Lower lobe of right lung (tissue), 2 donors: ENCODE measurements around the gene RBM8A. TPM values are rescaled to one million over a fixed set of nuclear protein-coding genes. Genes with fewer than 3 reads are reported as not detected.
A peak's percentile ranks its signal among the peaks of the same experiment; 100 is the strongest.

Experiments used
- ATAC-seq, 2 donors: fragments of 200-7000 bp; cut with Tn5 transposase; one replicate each; pipeline ENCODE4 v1.9.1; 2020 to 2022; ENCODE audit warnings: mild to moderate bottlenecking in 2 of 2, moderate library complexity in 2 of 2
- DNase-seq: peaks from one replicate; pipeline ENCODE4 v3.0.0-alpha.2; 2020
- H3K27ac ChIP-seq: fragments of 200-600 bp; one replicate; pipeline ENCODE4 v1.8.0; 2022
- H3K27me3 ChIP-seq: fragments of 200-600 bp; one replicate; pipeline ENCODE4 v1.8.0; 2022; ENCODE audit warnings: low read depth
- H3K36me3 ChIP-seq: fragments of 200-600 bp; one replicate; pipeline ENCODE4 v1.8.0; 2022; ENCODE audit warnings: mild to moderate bottlenecking
- H3K4me1 ChIP-seq: fragments of 200-600 bp; one replicate; pipeline ENCODE4 v1.8.0; 2022
- H3K4me3 ChIP-seq: fragments of 200-600 bp; one replicate; pipeline ENCODE4 v1.8.0; 2022; ENCODE audit warnings: mild to moderate bottlenecking
- H3K9me3 ChIP-seq: fragments of 200-600 bp; one replicate; pipeline ENCODE4 v1.8.0; 2022
- CTCF ChIP-seq: fragments of 200-600 bp; IDR thresholded peaks from one replicate; pipeline ENCODE4 v1.8.0; 2022; ENCODE audit warnings: antibody characterized with exemption, mild to moderate bottlenecking
- intact Hi-C: fragments of 100-400 bp; cut with DNase I; formaldehyde crosslinking; loops from one replicate; pipeline ENCODE4 v1.11.0; 2022
- long read RNA-seq: library from polyadenylated mRNA; unstranded; transcript quantifications from one replicate; pipeline ENCODE4 v2.0.0, GENCODE V29; 2021
- total RNA-seq: library from RNA; stranded (reverse); fragmentation: NEBNext Ultra II Directional; extraction: Animal tissue kit (Norgen Biotek cat#: 25700); gene quantifications from one replicate; pipeline ENCODE4 v1.2.1, GENCODE V29; 2021
- donor health status: DM: no; HTN: yes; CAD: no; lungs with severe emphysema.

Gene RBM8A
- 109 TPM for total RNA-seq
- long read RNA-seq, full-length matches to known transcripts, result 52 of 78 reads
- long read RNA-seq, partial matches to known transcripts, result 13 of 78 reads
- long read RNA-seq, other reads (novel, unspliced or antisense), result 13 of 78 reads

GRCh38 chr1:145927063-145927886, at the start of gene RBM8A:
TSS of gene RBM8A (minus strand) at chr1:145927484. CDS start at chr1:145927426, 58 bp downstream.
- Histone ChIP-seq H3K9me3 (no peaks in the 10 kb centered on the region), H3K4me1 (peaks cover 23% of the 10 kb centered on the region), H3K36me3 (peaks cover 29% of the 10 kb centered on the region), H3K27me3 (no peaks in the 10 kb centered on the region), H3K27ac (peak within 1 kb of the TSS; percentile 90), H3K4me3 (peak within 1 kb of the TSS; percentile 77)
- TF ChIP-seq CTCF, result peak; percentile 55
- intact Hi-C loops, result no loop called here
- ATAC-seq (peak; percentile 99), DNase-seq (peak; percentile 93)

- intact Hi-C loops, result loop anchor here (5.0 kb wide), 1 partner anchor 35 kb away; no protein-coding TSS in a partner anchor
- peaks cover 51% of the 10 kb centered on the region for H3K4me1 ChIP-seq
- no peak overlapping the region for H3K4me3 ChIP-seq
- H3K27ac ChIP-seq, result peak overlapping the region; percentile 96
- ATAC-seq, result no peak
- H3K27me3 ChIP-seq, result no peaks in the 10 kb centered on the region
- H3K36me3 ChIP-seq, result no peaks in the 10 kb centered on the region
- no peaks in the 10 kb centered on the region for H3K9me3 ChIP-seq
- TF ChIP-seq CTCF, result no peak
- DNase-seq, result no peak
Measured at GRCh38 chr1:145977016-145977415, 49.7 kb upstream of the RBM8A start.

GRCh38 chr1:145975216-145975615, 47.9 kb upstream of the RBM8A start:
- no peak for ATAC-seq

GRCh38 chr1:145974721-145975120, 47.4 kb upstream of the RBM8A start:
- Histone ChIP-seq H3K9me3 (no peaks in the 10 kb centered on the region), H3K36me3 (no peaks in the 10 kb centered on the region), H3K4me3 (no peak overlapping the region), H3K27ac (no peak overlapping the region), H3K4me1 (peaks cover 28% of the 10 kb centered on the region), H3K27me3 (no peaks in the 10 kb centered on the region)
- intact Hi-C loops, result loop anchor here (5.0 kb wide), 1 partner anchor 38 kb away; no protein-coding TSS in a partner anchor
- ATAC-seq (no peak), DNase-seq (no peak)
- no peak for TF ChIP-seq CTCF

More at GRCh38 chr1:145975216-145975615, 47.9 kb upstream of the RBM8A start:
- H3K4me1 ChIP-seq, result peaks cover 33% of the 10 kb centered on the region
- no peaks in the 10 kb centered on the region for H3K36me3 ChIP-seq
- no peaks in the 10 kb centered on the region for H3K27me3 ChIP-seq
- no peak overlapping the region for H3K27ac ChIP-seq
- H3K4me3 ChIP-seq, result no peak overlapping the region
- DNase-seq, result no peak
- intact Hi-C loops, result loop anchor here (5.0 kb wide), 1 partner anchor 37 kb away; no protein-coding TSS in a partner anchor
- TF ChIP-seq CTCF, result no peak
- H3K9me3 ChIP-seq, result no peaks in the 10 kb centered on the region

GRCh38 chr1:145972580-145972979, 45.3 kb upstream of the RBM8A start:
- intact Hi-C loops, result no loop called here
- no peak overlapping the region for H3K4me3 ChIP-seq
- H3K36me3 ChIP-seq, result no peaks in the 10 kb centered on the region
- no peaks in the 10 kb centered on the region for H3K9me3 ChIP-seq
- DNase-seq (no peak), ATAC-seq (no peak)
- no peaks in the 10 kb centered on the region for H3K27me3 ChIP-seq
- TF ChIP-seq CTCF, result no peak
- H3K27ac ChIP-seq, result no peak overlapping the region
- H3K4me1 ChIP-seq, result peaks cover 9% of the 10 kb centered on the region
